NT2/D1 (cell line): ENCODE results near the gene FRG2C.
"Not testable (repeated sequence)": the region's sequence is repeated elsewhere in the genome, so short reads cannot be mapped to it uniquely, and the experiment has no call there.

ENCODE experiments used
- DNase-seq: peaks from one replicate; pipeline ENCODE4 v3.0.0-alpha.2; 2011; ENCODE audit warnings: low read depth, low spot score
- H3K27me3 ChIP-seq: 2 replicates; pipeline ENCODE4 v1.6.0; 2011; ENCODE audit warnings: mild to moderate bottlenecking; ENCODE audit not compliant: insufficient read length, insufficient read depth
- H3K36me3 ChIP-seq: 2 replicates; pipeline ENCODE4 v1.6.1; 2011; ENCODE audit warnings: mild to moderate bottlenecking, low read length, mixed read lengths; ENCODE audit not compliant: insufficient read depth, insufficient read length
- H3K4me1 ChIP-seq: 2 replicates; pipeline ENCODE4 v1.5.1; 2011; ENCODE audit not compliant: insufficient read depth, insufficient read length
- H3K4me3 ChIP-seq: 2 replicates; pipeline ENCODE4 v1.5.1; 2011; ENCODE audit warnings: low read depth; ENCODE audit not compliant: insufficient read length
- H3K9ac ChIP-seq: 2 replicates; pipeline ENCODE4 v1.6.0; 2011; ENCODE audit warnings: low read depth; ENCODE audit not compliant: insufficient read length
- H3K9me3 ChIP-seq: 2 replicates; pipeline ENCODE4 v1.5.1; 2011; ENCODE audit warnings: mild to moderate bottlenecking, low read length; ENCODE audit not compliant: insufficient read depth
- SUZ12 ChIP-seq: IDR thresholded peaks from 2 replicates; pipeline ENCODE4 v1.6.1; 2011; ENCODE audit not compliant: insufficient read length, insufficient read depth; ENCODE audit errors: extremely low read depth
- YY1 ChIP-seq: IDR thresholded peaks from 2 replicates; pipeline ENCODE4 v1.6.1; 2011; ENCODE audit not compliant: insufficient read length, insufficient read depth
- ZNF274 ChIP-seq: IDR thresholded peaks from 2 replicates; pipeline ENCODE4 v1.6.1; 2011; ENCODE audit warnings: mild to moderate bottlenecking, low read depth, low read length

The FRG2C gene

DNA sequence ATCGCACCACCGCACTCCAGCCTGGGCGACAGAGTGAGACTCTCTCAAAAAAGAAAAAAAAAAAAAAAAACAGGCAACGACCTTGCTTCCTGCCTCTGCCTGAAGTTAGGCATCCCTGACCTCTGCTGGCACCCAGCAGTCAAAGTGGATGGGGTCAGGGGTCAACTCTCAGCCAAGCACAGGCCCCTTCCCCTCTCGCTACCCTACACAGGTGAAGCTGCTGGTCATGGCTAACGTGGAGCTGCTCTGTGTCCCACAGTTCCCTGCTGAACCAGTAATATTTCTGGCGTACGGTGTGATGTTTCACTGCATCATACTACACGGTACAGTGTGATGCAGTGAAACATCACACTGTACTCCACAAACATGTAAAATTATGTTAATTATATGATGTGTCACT is 13.9 kb upstream of the FRG2C start:
- Histone ChIP-seq H3K36me3 (no peaks in the 10 kb centered on the region), H3K4me3 (no peak overlapping the region), H3K27me3 (peaks cover 21% of the 10 kb centered on the region), H3K9ac (no peak overlapping the region), H3K9me3 (no peaks in the 10 kb centered on the region), H3K4me1 (no peaks in the 10 kb centered on the region)
- DNase-seq, result no peak
- no peak for TF ChIP-seq SUZ12
- no peak for TF ChIP-seq YY1
- TF ChIP-seq ZNF274, result no peak

DNA sequence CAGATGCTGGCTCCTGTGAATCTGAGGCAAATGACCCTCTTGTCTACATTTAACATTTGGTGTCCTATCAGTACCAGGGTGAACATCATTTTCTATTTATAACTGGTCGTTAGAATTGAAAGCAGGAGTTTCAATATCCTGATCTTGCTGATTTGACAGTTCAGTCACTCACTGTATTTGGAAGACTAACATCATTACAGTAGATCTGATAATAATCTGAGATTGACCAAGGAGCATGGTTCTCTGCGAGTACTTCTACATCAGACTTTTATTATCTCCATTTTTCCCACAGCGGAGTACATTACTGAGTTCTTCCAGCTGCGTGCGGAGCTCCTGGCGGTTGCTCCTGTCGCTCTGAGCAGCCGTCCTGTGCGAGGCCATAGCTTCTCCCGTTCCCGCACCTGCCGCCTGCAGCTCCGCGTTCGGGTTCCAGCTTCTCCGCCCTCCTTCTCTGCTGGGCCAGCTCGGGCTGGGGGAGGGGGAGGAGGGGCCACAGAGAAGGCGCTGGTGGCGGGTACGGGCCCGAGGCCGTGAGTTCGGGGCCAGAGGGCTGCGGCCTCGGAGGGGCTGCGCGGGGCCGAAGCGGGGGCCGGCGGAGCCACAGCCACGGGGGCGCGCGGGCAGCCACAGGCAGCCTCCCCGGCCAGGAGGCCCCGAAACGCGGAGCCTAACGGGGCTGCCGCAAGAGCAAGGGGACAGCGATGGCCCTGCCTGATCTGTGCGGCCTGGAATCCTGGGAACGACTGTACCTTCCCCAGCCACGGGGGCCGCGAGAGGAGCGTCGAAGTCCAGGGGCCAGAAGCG is 8.8 kb upstream of the FRG2C start:
- H3K9ac ChIP-seq, result peak overlapping the region; percentile 61
- DNase-seq, result not testable (repeated sequence)

DNA sequence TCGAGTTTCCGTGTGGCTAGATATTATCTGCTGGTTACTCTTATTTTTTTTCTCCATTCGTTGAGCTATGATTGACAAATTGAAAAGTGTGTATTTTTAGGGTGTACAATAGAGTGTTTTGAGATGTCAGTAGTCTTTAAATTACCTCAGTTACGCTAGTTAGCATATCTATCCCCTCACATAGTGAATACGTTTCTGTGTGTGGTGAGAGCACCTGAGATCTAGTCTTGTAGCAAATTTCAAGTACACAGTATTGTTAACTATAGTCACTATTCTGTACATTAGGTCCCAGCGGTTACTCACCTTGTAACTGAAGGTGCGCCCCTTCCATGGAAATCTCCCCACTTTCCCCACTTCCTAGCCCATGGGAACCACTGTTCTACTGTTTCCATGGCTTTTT is 8.2 kb upstream of the FRG2C start:
- peak overlapping the region; percentile 61 for H3K9ac ChIP-seq
- not testable (repeated sequence) for DNase-seq, H3K36me3 ChIP-seq, H3K4me3 ChIP-seq, H3K4me1 ChIP-seq, H3K9me3 ChIP-seq
- H3K27me3 ChIP-seq, result peaks cover 53% of the 10 kb centered on the region

More for the DNA sequence above, 8.8 kb upstream of the FRG2C start:
- Histone ChIP-seq H3K4me3 (peak overlapping the region; percentile 39), H3K27me3 (peaks cover 53% of the 10 kb centered on the region)
- H3K9me3 ChIP-seq, H3K36me3 ChIP-seq, H3K4me1 ChIP-seq: not testable (repeated sequence)

DNA sequence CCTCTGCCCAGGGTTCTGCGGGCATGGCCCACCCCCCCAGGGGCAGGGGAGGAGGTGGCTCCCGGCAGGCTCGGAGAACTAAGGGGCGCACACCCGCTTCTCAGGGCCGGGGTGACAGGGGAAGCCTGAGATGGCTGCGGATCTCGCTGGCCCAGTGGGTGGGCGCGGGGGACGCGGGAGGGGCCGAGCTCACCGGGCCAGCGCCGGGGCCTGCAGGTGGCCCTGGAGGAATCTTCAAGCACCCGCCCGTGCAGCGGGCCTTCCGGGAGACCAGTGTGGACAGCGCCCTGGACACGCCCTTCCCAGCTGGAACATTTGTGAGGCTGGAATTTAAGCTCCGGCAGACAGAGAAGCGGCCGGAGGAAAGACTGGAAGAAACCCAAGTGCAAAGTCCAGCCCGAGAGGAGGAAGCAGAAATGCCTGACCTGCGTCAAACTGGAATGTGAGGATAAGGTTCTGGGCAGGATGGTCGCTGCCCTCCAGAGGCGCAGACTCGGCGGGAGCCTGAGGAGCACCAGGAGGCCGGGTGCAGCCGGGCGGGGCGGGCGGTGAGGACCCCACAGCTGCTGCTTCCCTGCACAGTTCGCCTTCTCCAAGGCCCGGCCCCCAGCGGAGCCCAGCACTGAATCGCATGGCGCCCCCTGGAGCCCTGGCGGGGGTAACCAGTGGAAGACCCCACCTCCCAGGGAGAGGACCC is 5.6 kb upstream of the FRG2C start:
- H3K4me3 ChIP-seq, result peak overlapping the region; percentile 66
- H3K4me1 ChIP-seq, H3K36me3 ChIP-seq, DNase-seq, H3K9me3 ChIP-seq: not testable (repeated sequence)
- H3K9ac ChIP-seq, result peak overlapping the region; percentile 70
- peaks cover 53% of the 10 kb centered on the region for H3K27me3 ChIP-seq

DNA sequence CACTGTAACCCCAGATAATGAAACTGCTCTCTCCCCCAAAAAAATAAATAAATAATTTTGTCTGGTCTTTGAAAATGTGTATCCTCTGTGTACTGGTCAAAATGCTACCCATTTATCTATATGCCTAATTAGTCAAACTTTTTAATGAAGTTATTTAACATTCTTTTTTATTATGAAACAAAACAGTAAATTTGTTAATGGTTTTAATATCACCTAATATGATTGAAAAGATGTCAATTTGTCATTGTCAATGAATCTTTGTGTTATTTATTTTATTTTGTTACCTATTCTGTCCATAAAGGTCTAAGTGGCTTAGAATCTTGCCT is 5.1 kb upstream of the FRG2C start:
- not testable (repeated sequence) for H3K9me3 ChIP-seq, DNase-seq, H3K9ac ChIP-seq, H3K4me1 ChIP-seq, H3K36me3 ChIP-seq, H3K4me3 ChIP-seq
- peaks cover 52% of the 10 kb centered on the region for H3K27me3 ChIP-seq

DNA sequence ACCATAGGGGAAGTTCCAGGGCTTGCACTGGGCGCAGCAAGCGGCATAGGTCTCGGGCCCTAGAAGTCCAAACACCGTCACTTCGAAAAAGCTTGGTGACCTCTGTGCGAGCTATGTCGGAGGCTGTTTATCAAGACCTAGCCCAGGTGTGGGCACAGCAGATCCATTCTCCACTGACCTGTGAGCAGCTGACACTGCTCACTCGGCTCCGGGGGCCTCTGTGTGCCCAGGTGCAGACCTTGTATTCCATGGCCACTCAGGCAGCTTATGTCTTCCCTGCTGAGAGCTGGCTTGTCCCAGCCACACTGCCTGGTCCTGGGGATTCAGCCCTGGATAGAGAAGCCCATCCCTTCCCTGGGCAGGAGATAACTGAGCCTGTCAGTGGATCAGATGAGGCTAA is 1.5 kb downstream of the FRG2C start:
- H3K36me3 ChIP-seq, H3K4me3 ChIP-seq, H3K9ac ChIP-seq, H3K4me1 ChIP-seq, H3K9me3 ChIP-seq, DNase-seq: not testable (repeated sequence)
- H3K27me3 ChIP-seq, result peaks cover 75% of the 10 kb centered on the region

DNA sequence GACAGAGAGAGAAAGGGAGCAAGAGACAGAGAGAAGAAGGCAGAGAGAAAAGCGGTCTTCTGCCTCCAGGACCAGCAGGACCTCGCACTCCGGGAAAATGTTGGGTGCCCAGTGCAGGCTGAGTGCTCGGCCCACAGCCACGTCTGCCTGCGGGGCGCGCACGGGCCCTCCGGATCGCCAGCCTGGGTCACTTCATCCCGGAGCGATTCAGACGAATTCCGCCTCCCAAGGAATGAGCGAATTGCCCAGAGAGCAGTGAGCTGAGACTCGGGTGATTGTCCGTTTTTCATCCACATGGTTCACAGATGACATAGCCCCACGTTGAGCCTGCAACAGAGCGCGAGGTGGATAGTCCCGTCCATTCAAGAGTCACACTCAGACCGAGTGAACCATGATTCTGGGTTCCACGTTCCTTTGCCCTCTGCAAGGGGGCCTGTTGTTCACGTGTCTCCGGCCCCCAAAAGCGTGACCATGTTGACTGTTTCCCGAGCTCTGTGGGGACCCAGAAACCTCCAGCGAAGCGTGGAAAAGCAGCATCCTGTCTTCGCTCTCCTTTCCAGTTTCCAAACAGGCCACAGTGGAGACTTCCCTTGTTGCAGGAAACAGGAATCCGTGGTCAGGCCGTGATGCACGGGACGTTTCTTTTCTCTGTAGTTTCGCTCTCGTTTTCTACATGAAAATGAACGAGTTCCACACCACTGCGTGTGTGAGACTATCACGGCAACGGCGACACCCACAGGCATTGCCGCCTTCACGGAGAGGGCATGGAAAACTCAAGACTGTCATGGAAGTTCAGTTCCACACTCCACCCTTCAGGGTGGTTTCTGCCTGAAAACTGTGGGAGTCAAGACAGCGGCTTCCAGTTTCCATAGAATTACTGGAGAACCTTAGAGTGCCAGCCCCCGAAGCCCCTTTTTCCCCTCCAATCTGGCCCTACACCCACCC is 3.9 kb downstream of the FRG2C start:
- peak overlapping the region; percentile 10 for H3K4me3 ChIP-seq

DNA sequence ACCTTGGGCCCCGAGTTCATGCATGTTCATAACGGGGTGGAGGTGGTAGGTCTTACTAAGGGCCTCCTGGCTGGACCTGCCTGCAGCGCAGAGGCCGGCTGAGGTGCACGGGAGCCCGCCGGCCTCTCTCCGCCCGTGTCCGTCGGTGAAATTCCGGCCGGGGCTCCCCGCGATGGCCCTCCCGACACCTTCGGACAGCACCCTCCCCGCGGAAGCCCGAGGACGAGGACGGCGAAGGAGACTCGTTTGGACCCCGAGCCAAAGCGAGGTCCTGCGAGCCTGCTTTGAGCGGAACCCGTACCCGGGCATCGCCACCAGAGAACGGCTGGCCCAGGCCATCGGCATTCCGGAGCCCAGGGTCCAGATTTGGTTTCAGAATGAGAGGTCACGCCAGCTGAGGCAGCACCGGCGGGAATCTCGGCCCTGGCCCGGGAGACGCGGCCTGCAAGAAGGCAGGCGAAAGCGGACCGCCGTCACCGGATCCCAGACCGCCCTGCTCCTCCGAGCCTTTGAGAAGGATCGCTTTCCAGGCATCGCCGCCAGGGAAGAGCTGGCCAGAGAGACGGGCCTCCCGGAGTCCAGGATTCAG is 4.7 kb downstream of the FRG2C start:
- H3K4me3 ChIP-seq, result peak overlapping the region; percentile 42
- peak overlapping the region; percentile 61 for H3K9ac ChIP-seq
- not testable (repeated sequence) for H3K9me3 ChIP-seq, H3K36me3 ChIP-seq, DNase-seq, H3K4me1 ChIP-seq
- peaks cover 90% of the 10 kb centered on the region for H3K27me3 ChIP-seq

More for the DNA sequence above, 3.9 kb downstream of the FRG2C start:
- not testable (repeated sequence) for H3K4me1 ChIP-seq, H3K9me3 ChIP-seq, H3K36me3 ChIP-seq, DNase-seq
- peak; percentile 93 for TF ChIP-seq SUZ12
- Histone ChIP-seq H3K9ac (peak overlapping the region; percentile 51), H3K27me3 (peaks cover 95% of the 10 kb centered on the region)
